ENCODE data around the gene AHSA1.

AHSA1 gene

GRCh38 chr14:77473921-77474320 lies 16.0 kb downstream of the AHSA1 start:
- no peak for DNase-seq (ENCODE audit: low read depth)

- no peak for DNase-seq (ENCODE audit: low read depth)
Observed at GRCh38 chr14:77474479-77475177, 16.7 kb downstream of the AHSA1 start.

GRCh38 chr14:77475432-77476115 lies 17.7 kb downstream of the AHSA1 start:
- DNase-seq (ENCODE audit: low read depth) = no peak

GRCh38 chr14:77478029-77478428 lies 20.1 kb downstream of the AHSA1 start:
- DNase-seq (ENCODE audit: low read depth) = no peak

- DNase-seq (ENCODE audit: low read depth) = no peak
Observed at GRCh38 chr14:77478796-77479195, 20.9 kb downstream of the AHSA1 start.

- no peak for DNase-seq (ENCODE audit: low read depth)
Observed at GRCh38 chr14:77482422-77482821, 24.5 kb downstream of the AHSA1 start.

GRCh38 chr14:77485256-77485655 lies 27.4 kb downstream of the AHSA1 start:
- DNase-seq (ENCODE audit: low read depth) = no peak

- no peak for DNase-seq (ENCODE audit: low read depth)
Observed at GRCh38 chr14:77485901-77486678, 28.2 kb downstream of the AHSA1 start.

GRCh38 chr14:77488558-77488957 lies 30.7 kb downstream of the AHSA1 start:
- DNase-seq (ENCODE audit: low read depth) = no peak

- DNase-seq (ENCODE audit: low read depth) = no peak
Observed at GRCh38 chr14:77489041-77489440, 31.1 kb downstream of the AHSA1 start.

GRCh38 chr14:77490347-77490986 lies 32.6 kb downstream of the AHSA1 start:
- no peak for DNase-seq (ENCODE audit: low read depth)

GRCh38 chr14:77491056-77491455 lies 33.2 kb downstream of the AHSA1 start:
- no peak for DNase-seq (ENCODE audit: low read depth)

GRCh38 chr14:77495334-77495733 lies 37.4 kb downstream of the AHSA1 start:
- DNase-seq (ENCODE audit: low read depth) = no peak

GRCh38 chr14:77498120-77498979 lies 40.5 kb downstream of the AHSA1 start, which contains the start of gene ISM2:
TSS of gene ISM2 (minus strand) at chr14:77498816. CDS start at chr14:77498793, 23 bp downstream.
- DNase-seq (ENCODE audit: low read depth) = no peak

GRCh38 chr14:77498984-77499527 lies 41.2 kb downstream of the AHSA1 start:
- no peak for DNase-seq (ENCODE audit: low read depth)

GRCh38 chr14:77502109-77502782 lies 44.4 kb downstream of the AHSA1 start:
- no peak for DNase-seq (ENCODE audit: low read depth)

GRCh38 chr14:77503138-77503537 lies 45.2 kb downstream of the AHSA1 start:
- no peak for DNase-seq (ENCODE audit: low read depth)

- no peak for DNase-seq (ENCODE audit: low read depth)
Observed at GRCh38 chr14:77505031-77505430, 47.1 kb downstream of the AHSA1 start.

GRCh38 chr14:77507762-77508161 lies 49.9 kb downstream of the AHSA1 start:
- DNase-seq (ENCODE audit: low read depth) = no peak

- no peak for DNase-seq (ENCODE audit: low read depth)
Observed at GRCh38 chr14:77508249-77508648, 50.4 kb downstream of the AHSA1 start.

GRCh38 chr14:77508876-77509275 lies 51.0 kb downstream of the AHSA1 start:
- no peak for DNase-seq (ENCODE audit: low read depth)
